IPS-11a (cell line): Measurements from ENCODE around the gene EMC8.
A peak's percentile ranks its signal among the peaks of the same experiment; 100 is the strongest.
"Not testable (repeated sequence)": the region's sequence is repeated elsewhere in the genome, so short reads cannot be mapped to it uniquely, and the experiment has no call there.

ENCODE experiments used
- H3K4me3 ChIP-seq: one replicate; pipeline ENCODE4 v1.5.1; 2013; ENCODE audit warnings: low read depth, low read length, control low read depth

The EMC8 gene

GRCh38 chr16:85799497-85800320, at the start of gene EMC8, which contains the start of gene COX4I1:
TSS of gene EMC8 (minus strand) at chr16:85799544. CDS start at chr16:85799295, 249 bp downstream.
TSS of gene COX4I1 (plus strand) at chr16:85799695. CDS start at chr16:85801206, 1,511 bp downstream.
- peak within 1 kb of the TSS; percentile 93 for H3K4me3 ChIP-seq

- H3K4me3 ChIP-seq: no peak overlapping the region
Observed at GRCh38 chr16:85848986-85849385, 49.6 kb upstream of the EMC8 start.

- H3K4me3 ChIP-seq: no peak overlapping the region
Observed at GRCh38 chr16:85847681-85848601, 48.6 kb upstream of the EMC8 start.

GRCh38 chr16:85847036-85847435, 47.7 kb upstream of the EMC8 start:
- H3K4me3 ChIP-seq: no peak overlapping the region

- H3K4me3 ChIP-seq: no peak overlapping the region
Observed at GRCh38 chr16:85846461-85846860, 47.1 kb upstream of the EMC8 start.

- no peak overlapping the region for H3K4me3 ChIP-seq
Observed at GRCh38 chr16:85845266-85845665, 45.9 kb upstream of the EMC8 start.

GRCh38 chr16:85844786-85845185, 45.4 kb upstream of the EMC8 start:
- no peak overlapping the region for H3K4me3 ChIP-seq

GRCh38 chr16:85844169-85844481, 44.8 kb upstream of the EMC8 start:
- H3K4me3 ChIP-seq: no peak overlapping the region

- no peak overlapping the region for H3K4me3 ChIP-seq
Observed at GRCh38 chr16:85843471-85844168, 44.3 kb upstream of the EMC8 start.

GRCh38 chr16:85842848-85843247, 43.5 kb upstream of the EMC8 start:
- H3K4me3 ChIP-seq: no peak overlapping the region

GRCh38 chr16:85842435-85842834, 43.1 kb upstream of the EMC8 start:
- H3K4me3 ChIP-seq: no peak overlapping the region

GRCh38 chr16:85840801-85841200, 41.5 kb upstream of the EMC8 start:
- no peak overlapping the region for H3K4me3 ChIP-seq

- no peak overlapping the region for H3K4me3 ChIP-seq
Observed at GRCh38 chr16:85840395-85840794, 41.1 kb upstream of the EMC8 start.

GRCh38 chr16:85839681-85840240, 40.4 kb upstream of the EMC8 start:
- H3K4me3 ChIP-seq: no peak overlapping the region

- no peak overlapping the region for H3K4me3 ChIP-seq
Observed at GRCh38 chr16:85838876-85839585, 39.7 kb upstream of the EMC8 start.

GRCh38 chr16:85838381-85838780, 39.0 kb upstream of the EMC8 start:
- H3K4me3 ChIP-seq: no peak overlapping the region

- not testable (repeated sequence) for H3K4me3 ChIP-seq
Observed at GRCh38 chr16:85837654-85838053, 38.3 kb upstream of the EMC8 start.

GRCh38 chr16:85836706-85837582, 37.6 kb upstream of the EMC8 start:
- no peak overlapping the region for H3K4me3 ChIP-seq

GRCh38 chr16:85835956-85836705, 36.8 kb upstream of the EMC8 start:
- no peak overlapping the region for H3K4me3 ChIP-seq
